H1 (cell line): ENCODE results near the gene TGM4. TPM values are rescaled to one million over a fixed set of nuclear protein-coding genes. Genes with fewer than 3 reads are reported as not detected.

Experiments
- EZH2 ChIP-seq: fragments of 200-600 bp; sonication (generic); IDR thresholded peaks from 2 replicates; pipeline ENCODE4 v1.7.1; 2012; ENCODE audit warnings: low read depth, mild to moderate bottlenecking, moderate library complexity, low read length, inconsistent platforms; ENCODE audit not compliant: severe bottlenecking
- GABPA ChIP-seq: IDR thresholded peaks from 2 replicates; pipeline ENCODE4 v1.6.1; 2011; ENCODE audit warnings: mild to moderate bottlenecking, low read length, moderate library complexity, borderline replicate concordance; ENCODE audit not compliant: insufficient read depth
- JUND ChIP-seq: IDR thresholded peaks from 2 replicates; pipeline ENCODE4 v1.6.1; 2011; ENCODE audit warnings: mild to moderate bottlenecking, improper control_type of control experiment, low read length
- KDM1A ChIP-seq: fragments of 200-600, 300-600 bp; sonication (generic); IDR thresholded peaks from 2 replicates; pipeline ENCODE4 v1.7.1; 2016; ENCODE audit warnings: mild to moderate bottlenecking, low read length, borderline replicate concordance
- SIRT6 ChIP-seq: IDR thresholded peaks from one replicate; pipeline ENCODE4 v1.7.1; 2012; ENCODE audit warnings: low read length, inconsistent platforms
- TAF1 ChIP-seq: IDR thresholded peaks from 2 replicates; pipeline ENCODE4 v1.6.1; 2011; ENCODE audit warnings: mild to moderate bottlenecking, low read depth, low read length
- TAF7 ChIP-seq: optimal IDR thresholded peaks from 2 replicates; pipeline ENCODE3; 2011; ENCODE audit warnings: low read depth, mild to moderate bottlenecking, inconsistent platforms, low read length, moderate library complexity, borderline replicate concordance
- TEAD4 ChIP-seq: IDR thresholded peaks from 2 replicates; pipeline ENCODE4 v1.6.1; 2012; ENCODE audit warnings: low read depth, low read length, inconsistent platforms, mixed read lengths
- polyA plus RNA-seq, 7 experiments: library from polyadenylated mRNA; depleted of rRNA in 3 of 7; stranded (reverse) in 5 of 7; unstranded in 2 of 7; fragments of >200 nt in 5 of 7; fragments of 200-250 nt in 2 of 7; gene quantifications; 1 replicate in 5 of 7; 2 replicates in 1 of 7; 4 replicates in 1 of 7; pipeline versions ENCODE4 v1.2.1 to v1.2.3, GENCODE V29; 2011 to 2013; ENCODE audit warnings: missing spikeins in 2 of 7, mixed read lengths in 2 of 7
- total RNA-seq: library from RNA; stranded (reverse); fragmentation: NEBNext Ultra II Directional; extraction: Animal tissue kit (Norgen Biotek cat#: 25700); gene quantifications from 2 replicates; pipeline ENCODE4 v1.2.1, GENCODE V29; 2021

Gene TGM4
- total and polyA plus RNA-seq, 2 of the 8 experiments (the other 6 are each of a cell fraction or from before 2014, with no cell fraction given) = 0.02 TPM; not detected in 1

- TF ChIP-seq EZH2 (no peak), GABPA (no peak), KDM1A (no peak), JUND (no peak), SIRT6 (no peak), TEAD4 (no peak), TAF1 (no peak), TAF7 (no peak)
- TF ChIP-seq, all 59 proteins: peak for 0
Measured at GRCh38 chr3:44870375-44871061, 3.9 kb upstream of the TGM4 start (continued).
